ENCODE results near the gene FGD5. TPM values are rescaled to one million over a fixed set of nuclear protein-coding genes. Genes with fewer than 3 reads are reported as not detected.
A peak's percentile ranks its signal among the peaks of the same experiment; 100 is the strongest.

The FGD5 gene
- total RNA-seq, 1 donor from 2014 or later: 294 TPM

- peaks cover 85% of the 10 kb centered on the region for H3K36me3 Mint-ChIP-seq (ENCODE audit: low read depth, unreplicated experiment)
- no peak for DNase-seq (ENCODE audit: low spot score)
- H3K4me1 Mint-ChIP-seq (ENCODE audit: unreplicated experiment): peaks cover 38% of the 10 kb centered on the region
- no peak for TF ChIP-seq CTCF (IDR thresholded peaks at IDR 0.05; ENCODE audit: unreplicated experiment)
- H3K27ac Mint-ChIP-seq (ENCODE audit: unreplicated experiment): peak overlapping the region; percentile 50
- H3K9me3 Mint-ChIP-seq (ENCODE audit: unreplicated experiment): no peaks in the 10 kb centered on the region
- peaks cover 17% of the 10 kb centered on the region for H3K27me3 Mint-ChIP-seq (ENCODE audit: unreplicated experiment)
- peak overlapping the region; percentile 76 for H3K4me3 Mint-ChIP-seq (ENCODE audit: unreplicated experiment)
These were observed 51.4 kb downstream of the FGD5 start for GRCh38 chr3:14869917-14870782.

- H3K27me3 Mint-ChIP-seq (ENCODE audit: unreplicated experiment): peaks cover 19% of the 10 kb centered on the region
- H3K27ac Mint-ChIP-seq (ENCODE audit: unreplicated experiment): peak overlapping the region; percentile 50
- no peak for TF ChIP-seq CTCF (IDR thresholded peaks at IDR 0.05; ENCODE audit: unreplicated experiment)
- peaks cover 43% of the 10 kb centered on the region for H3K4me1 Mint-ChIP-seq (ENCODE audit: unreplicated experiment)
- DNase-seq (ENCODE audit: low spot score): no peak
- peak overlapping the region; percentile 76 for H3K4me3 Mint-ChIP-seq (ENCODE audit: unreplicated experiment)
- H3K36me3 Mint-ChIP-seq (ENCODE audit: low read depth, unreplicated experiment): peaks cover 85% of the 10 kb centered on the region
- H3K9me3 Mint-ChIP-seq (ENCODE audit: unreplicated experiment): no peaks in the 10 kb centered on the region
These were observed 52.0 kb downstream of the FGD5 start for GRCh38 chr3:14870783-14871060.

GRCh38 chr3:14871456-14872200, 52.9 kb downstream of the FGD5 start:
- Mint-ChIP-seq H3K27ac (ENCODE audit: unreplicated experiment) (peak overlapping the region; percentile 54), H3K9me3 (ENCODE audit: unreplicated experiment) (no peaks in the 10 kb centered on the region), H3K4me3 (ENCODE audit: unreplicated experiment) (peak overlapping the region; percentile 38), H3K36me3 (ENCODE audit: low read depth, unreplicated experiment) (peaks cover 86% of the 10 kb centered on the region), H3K27me3 (ENCODE audit: unreplicated experiment) (peaks cover 19% of the 10 kb centered on the region), H3K4me1 (ENCODE audit: unreplicated experiment) (peaks cover 44% of the 10 kb centered on the region)
- no peak for TF ChIP-seq CTCF (IDR thresholded peaks at IDR 0.05; ENCODE audit: unreplicated experiment)
- DNase-seq (ENCODE audit: low spot score): no peak

GRCh38 chr3:14872706-14873105, 53.9 kb downstream of the FGD5 start:
- no peak for DNase-seq (ENCODE audit: low spot score)
- Mint-ChIP-seq H3K27ac (ENCODE audit: unreplicated experiment) (no peak overlapping the region), H3K4me1 (ENCODE audit: unreplicated experiment) (peaks cover 35% of the 10 kb centered on the region), H3K36me3 (ENCODE audit: low read depth, unreplicated experiment) (peaks cover 78% of the 10 kb centered on the region), H3K9me3 (ENCODE audit: unreplicated experiment) (no peaks in the 10 kb centered on the region), H3K27me3 (ENCODE audit: unreplicated experiment) (peaks cover 19% of the 10 kb centered on the region), H3K4me3 (ENCODE audit: unreplicated experiment) (peak overlapping the region; percentile 56)
- TF ChIP-seq CTCF (IDR thresholded peaks at IDR 0.05; ENCODE audit: unreplicated experiment): no peak

GRCh38 chr3:14874784-14875183, 56.0 kb downstream of the FGD5 start:
- no peaks in the 10 kb centered on the region for H3K9me3 Mint-ChIP-seq (ENCODE audit: unreplicated experiment)
- peaks cover 23% of the 10 kb centered on the region for H3K4me1 Mint-ChIP-seq (ENCODE audit: unreplicated experiment)
- peak overlapping the region; percentile 72 for H3K27ac Mint-ChIP-seq (ENCODE audit: unreplicated experiment)
- peak overlapping the region; percentile 51 for H3K4me3 Mint-ChIP-seq (ENCODE audit: unreplicated experiment)
- no peak for DNase-seq (ENCODE audit: low spot score)
- no peak for TF ChIP-seq CTCF (IDR thresholded peaks at IDR 0.05; ENCODE audit: unreplicated experiment)
- H3K36me3 Mint-ChIP-seq (ENCODE audit: low read depth, unreplicated experiment): peaks cover 70% of the 10 kb centered on the region
- H3K27me3 Mint-ChIP-seq (ENCODE audit: unreplicated experiment): peaks cover 31% of the 10 kb centered on the region

All from endothelial cell (in vitro differentiated cells).